Caco-2 (cell line): ENCODE results near the gene CNKSR3. TPM values are rescaled to one million over a fixed set of nuclear protein-coding genes. Genes with fewer than 3 reads are reported as not detected.
A peak's percentile ranks its signal among the peaks of the same experiment; 100 is the strongest.

Experiments used
- BruUV-seq: library from RNA; stranded (reverse); fragments of 400-500 nt; replicated peaks from 2 replicates; lab custom pipeline; 2021; lab: Mats Ljungman, UMichigan
- CTCF ChIA-PET: fragments of 300-600 bp; sonication (Branson Sonifier 250); formaldehyde crosslinking; loops from one replicate; lab custom pipeline; 2022; ENCODE audit warnings: antibody characterized with exemption; lab: Charles Lee
- POLR2A ChIA-PET: fragments of 300-600 bp; sonication (Branson Sonifier 250); formaldehyde crosslinking; loops from one replicate; lab custom pipeline; 2022; ENCODE audit warnings: antibody characterized with exemption; lab: Charles Lee
- DNase-seq, 2 experiments: peaks; one replicate each; pipeline versions ENCODE4 v3.0.0 to v3.0.0-alpha.2; 2020 to 2022
- H3K27me3 ChIP-seq: replicated peaks from 2 replicates; pipeline ENCODE4 v1.6.0; 2011; ENCODE audit warnings: low read length; ENCODE audit not compliant: control insufficient read depth, insufficient read depth
- H3K36me3 ChIP-seq: 2 replicates; pipeline ENCODE4 v1.5.1; 2011; ENCODE audit warnings: low read length; ENCODE audit not compliant: control insufficient read depth, insufficient read depth
- H3K4me1 ChIP-seq: fragments of 250-450 bp; sonication (Bioruptor Pico); 2 replicates; pipeline ENCODE4 v1.5.1; 2020; ENCODE audit warnings: mild to moderate bottlenecking
- H3K4me3 ChIP-seq: 2 replicates; pipeline ENCODE4 v1.5.1; 2011; ENCODE audit warnings: low read depth, mild to moderate bottlenecking, control low read depth, low read length
- H3K9me3 ChIP-seq: fragments of 250-450 bp; sonication (Bioruptor Pico); 2 replicates; pipeline ENCODE4 v1.5.1; 2020; ENCODE audit warnings: mild to moderate bottlenecking, moderate library complexity
- H3K27ac Mint-ChIP-seq: one replicate; pipeline ENCODE4 v1.8.0; 2022; ENCODE audit warnings: mixed read lengths; ENCODE audit not compliant: unreplicated experiment
- H3K27me3 Mint-ChIP-seq: one replicate; pipeline ENCODE4 v1.8.0; 2022; ENCODE audit warnings: mixed read lengths; ENCODE audit not compliant: insufficient read depth, unreplicated experiment
- H3K36me3 Mint-ChIP-seq: one replicate; pipeline ENCODE4 v1.8.0; 2022; ENCODE audit warnings: mild to moderate bottlenecking, mixed read lengths; ENCODE audit not compliant: insufficient read depth, unreplicated experiment
- H3K4me1 Mint-ChIP-seq: one replicate; pipeline ENCODE4 v1.8.0; 2022; ENCODE audit warnings: low read depth, mixed read lengths; ENCODE audit not compliant: unreplicated experiment
- H3K4me3 Mint-ChIP-seq: one replicate; pipeline ENCODE4 v1.8.0; 2022; ENCODE audit warnings: mild to moderate bottlenecking, moderate library complexity, mixed read lengths; ENCODE audit not compliant: unreplicated experiment
- H3K9me3 Mint-ChIP-seq: one replicate; pipeline ENCODE4 v1.8.0; 2022; ENCODE audit warnings: mixed read lengths; ENCODE audit not compliant: unreplicated experiment
- intact Hi-C: fragments of 100-400 bp; cut with micrococcal nuclease; formaldehyde crosslinking; loops from one replicate; pipeline ENCODE4 v1.10.0; 2022; ENCODE audit not compliant: unreplicated experiment
- total RNA-seq: library from RNA; stranded (reverse); gene quantifications from 2 replicates; pipeline ENCODE4 v1.2.3, GENCODE V29; 2022
- TF ChIP-seq, protein P1 (sequence below), 2 experiments: fragments of 200-600 bp in 1 of 2; IDR thresholded peaks; 1 replicate in 1 of 2; 2 replicates in 1 of 2; pipeline versions ENCODE4 v1.5.1 to v1.8.0; 2011 to 2022; ENCODE audit warnings: antibody characterized with exemption in 1 of 2, control low read depth in 1 of 2, inconsistent platforms in 1 of 2, low read depth in 1 of 2, low read length in 1 of 2, mild to moderate bottlenecking in 1 of 2, moderate library complexity in 1 of 2; ENCODE audit not compliant: insufficient read depth in 1 of 2, severe bottlenecking in 1 of 2, unreplicated experiment in 1 of 2

CNKSR3 gene
- total RNA-seq, 1 experiment from 2014 or later, result 33.1 TPM

DNA sequence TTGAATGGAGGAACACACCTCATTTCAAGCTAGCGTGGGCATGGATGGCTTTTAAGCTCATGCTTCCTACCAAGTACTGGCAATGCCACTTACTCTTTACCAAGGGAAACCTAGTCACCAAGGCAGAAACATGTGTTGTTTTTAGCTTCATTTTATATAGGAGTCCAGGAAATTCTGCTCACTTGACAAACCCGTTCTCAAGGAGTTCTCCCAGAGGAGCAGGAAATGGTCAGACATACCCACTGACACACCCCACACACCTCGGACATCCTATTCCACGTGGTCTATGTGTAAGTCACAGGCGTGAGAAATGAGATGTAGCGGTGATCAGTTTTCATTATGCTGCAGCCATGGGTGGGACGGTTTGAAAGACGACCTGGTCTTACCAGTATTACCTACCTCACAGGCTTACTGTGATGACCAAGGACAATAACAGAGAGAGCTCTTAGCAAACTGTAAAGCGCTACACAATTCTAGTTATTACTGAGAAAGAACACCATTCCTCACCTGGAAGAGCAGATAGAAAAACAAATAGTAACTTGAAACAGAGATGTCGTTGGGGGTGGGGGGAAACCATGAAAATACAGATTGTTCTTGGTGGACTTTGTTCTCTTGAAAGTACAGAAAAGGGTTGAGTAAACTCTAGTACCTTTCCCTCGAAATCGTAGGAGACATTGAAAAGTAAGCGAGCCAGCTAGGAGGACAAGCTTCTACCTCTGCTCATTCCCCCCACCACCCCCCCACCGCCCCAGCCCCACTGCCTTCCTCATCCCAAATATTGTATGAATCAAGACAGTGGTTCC, 1.7 kb downstream of the CNKSR3 start:
- no peaks in the 10 kb centered on the region for H3K27me3 Mint-ChIP-seq
- TF ChIP-seq, protein P1, sequence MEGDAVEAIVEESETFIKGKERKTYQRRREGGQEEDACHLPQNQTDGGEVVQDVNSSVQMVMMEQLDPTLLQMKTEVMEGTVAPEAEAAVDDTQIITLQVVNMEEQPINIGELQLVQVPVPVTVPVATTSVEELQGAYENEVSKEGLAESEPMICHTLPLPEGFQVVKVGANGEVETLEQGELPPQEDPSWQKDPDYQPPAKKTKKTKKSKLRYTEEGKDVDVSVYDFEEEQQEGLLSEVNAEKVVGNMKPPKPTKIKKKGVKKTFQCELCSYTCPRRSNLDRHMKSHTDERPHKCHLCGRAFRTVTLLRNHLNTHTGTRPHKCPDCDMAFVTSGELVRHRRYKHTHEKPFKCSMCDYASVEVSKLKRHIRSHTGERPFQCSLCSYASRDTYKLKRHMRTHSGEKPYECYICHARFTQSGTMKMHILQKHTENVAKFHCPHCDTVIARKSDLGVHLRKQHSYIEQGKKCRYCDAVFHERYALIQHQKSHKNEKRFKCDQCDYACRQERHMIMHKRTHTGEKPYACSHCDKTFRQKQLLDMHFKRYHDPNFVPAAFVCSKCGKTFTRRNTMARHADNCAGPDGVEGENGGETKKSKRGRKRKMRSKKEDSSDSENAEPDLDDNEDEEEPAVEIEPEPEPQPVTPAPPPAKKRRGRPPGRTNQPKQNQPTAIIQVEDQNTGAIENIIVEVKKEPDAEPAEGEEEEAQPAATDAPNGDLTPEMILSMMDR (IDR thresholded peaks at IDR 0.05; ENCODE audit: insufficient read depth in 1 of 2, low read depth in 1 of 2, low read length in 1 of 2, severe bottlenecking in 1 of 2, unreplicated experiment in 1 of 2), result no peak
- H3K4me3 Mint-ChIP-seq, result peak overlapping the region; percentile 93
- H3K4me1 Mint-ChIP-seq, result peaks cover 43% of the 10 kb centered on the region
- BruUV-seq, result TSS peak; percentile 22
- H3K36me3 ChIP-seq, result no peaks in the 10 kb centered on the region; the same call in 1 of the 2 replicates
- peak overlapping the region; percentile 96 for H3K4me3 ChIP-seq
- peaks cover 39% of the 10 kb centered on the region for H3K4me1 ChIP-seq
- H3K9me3 ChIP-seq, result no peaks in the 10 kb centered on the region
- H3K36me3 Mint-ChIP-seq, result peaks cover 17% of the 10 kb centered on the region
- CTCF ChIA-PET, result interaction anchor here (0.7 to 1.4 kb wide), 2 partner anchors 8 to 657 kb away, joined by 4 to 7 read pairs; no protein-coding TSS in a partner anchor
- intact Hi-C loops, result no loop called here
- H3K27ac Mint-ChIP-seq, result peak overlapping the region; percentile 65
- DNase-seq, result peak; percentile 36 to 49
- H3K27me3 ChIP-seq, result no peaks in the 10 kb centered on the region
- no peaks in the 10 kb centered on the region for H3K9me3 Mint-ChIP-seq
- POLR2A ChIA-PET, result interaction anchor here (0.6 to 1.4 kb wide), 2 partner anchors 11 to 92 kb away, joined by 3 to 4 read pairs; no protein-coding TSS in a partner anchor

- no peak for DNase-seq
- no TSS peak for BruUV-seq
- Histone ChIP-seq H3K27me3 (no peaks in the 10 kb centered on the region), H3K9me3 (no peaks in the 10 kb centered on the region), H3K4me3 (no peak overlapping the region), H3K4me1 (peaks cover 23% of the 10 kb centered on the region), H3K36me3 (no peaks in the 10 kb centered on the region; the same call in 1 of the 2 replicates)
- no peaks in the 10 kb centered on the region for H3K27me3 Mint-ChIP-seq
- CTCF ChIA-PET, result interaction anchor here (0.9 kb wide), 1 partner anchor 169 kb away, joined by 3 read pairs; no protein-coding TSS in a partner anchor
- H3K9me3 Mint-ChIP-seq, result no peaks in the 10 kb centered on the region
- peaks cover 17% of the 10 kb centered on the region for H3K36me3 Mint-ChIP-seq
- H3K27ac Mint-ChIP-seq, result no peak overlapping the region
- peaks cover 35% of the 10 kb centered on the region for H3K4me1 Mint-ChIP-seq
- peak overlapping the region; percentile 93 for H3K4me3 Mint-ChIP-seq
- POLR2A ChIA-PET, result no interaction called here
- TF ChIP-seq, protein P1 (IDR thresholded peaks at IDR 0.05; ENCODE audit: insufficient read depth in 1 of 2, low read depth in 1 of 2, low read length in 1 of 2, severe bottlenecking in 1 of 2, unreplicated experiment in 1 of 2), result no peak
- intact Hi-C loops, result no loop called here
These were observed 3.2 kb downstream of the CNKSR3 start for GRCh38 chr6:154506991-154507898.

- Mint-ChIP-seq H3K4me3 (no peak overlapping the region), H3K27me3 (no peaks in the 10 kb centered on the region), H3K27ac (no peak overlapping the region), H3K9me3 (no peaks in the 10 kb centered on the region), H3K36me3 (peaks cover 17% of the 10 kb centered on the region), H3K4me1 (peaks cover 31% of the 10 kb centered on the region)
- Histone ChIP-seq H3K9me3 (no peaks in the 10 kb centered on the region), H3K27me3 (no peaks in the 10 kb centered on the region), H3K36me3 (no peaks in the 10 kb centered on the region; the same call in 1 of the 2 replicates), H3K4me3 (no peak overlapping the region), H3K4me1 (peaks cover 18% of the 10 kb centered on the region)
- POLR2A ChIA-PET, result no interaction called here
- BruUV-seq, result no TSS peak
- intact Hi-C loops, result no loop called here
- TF ChIP-seq, protein P1 (IDR thresholded peaks at IDR 0.05; ENCODE audit: insufficient read depth in 1 of 2, low read depth in 1 of 2, low read length in 1 of 2, severe bottlenecking in 1 of 2, unreplicated experiment in 1 of 2), result no peak
- no peak for DNase-seq
- CTCF ChIA-PET, result interaction anchor here (0.9 kb wide), 1 partner anchor 169 kb away, joined by 3 read pairs; no protein-coding TSS in a partner anchor
These were observed 3.9 kb downstream of the CNKSR3 start for GRCh38 chr6:154506582-154506981.
